MCF 10A (cell line): Measurements from ENCODE around the gene ARHGEF25. TPM values are rescaled to one million over a fixed set of nuclear protein-coding genes. Genes with fewer than 3 reads are reported as not detected.

ENCODE experiments used
- BruUV-seq: library from RNA; stranded (reverse); fragments of 400-500 nt; replicated peaks from 2 replicates; lab custom pipeline; 2021; lab: Mats Ljungman, UMichigan
- CTCF ChIA-PET: fragments of 300-600 bp; sonication (Branson Sonifier 250); formaldehyde crosslinking; extraction: SDS; loops from one replicate; lab custom pipeline; 2021; ENCODE audit warnings: antibody characterized with exemption, inconsistent platforms; lab: Yijun Ruan, JAX
- POLR2A ChIA-PET: fragments of 300-600, 350-650 bp; sonication (Branson Sonifier 250); formaldehyde crosslinking; extraction: SDS; loops from one replicate; lab custom pipeline; 2020; ENCODE audit warnings: antibody characterized with exemption, inconsistent platforms; lab: Yijun Ruan, JAX
- DNase-seq: peaks from one replicate; pipeline ENCODE4 v3.0.0-alpha.2; 2018; ENCODE audit not compliant: unreplicated experiment
- H3K27ac Mint-ChIP-seq: one replicate; pipeline ENCODE4 v1.8.0; 2022; ENCODE audit warnings: mild to moderate bottlenecking, low read depth, mixed read lengths; ENCODE audit not compliant: unreplicated experiment
- H3K27me3 Mint-ChIP-seq: one replicate; pipeline ENCODE4 v1.8.0; 2022; ENCODE audit warnings: mixed read lengths; ENCODE audit not compliant: insufficient read depth, unreplicated experiment
- H3K36me3 Mint-ChIP-seq: one replicate; pipeline ENCODE4 v1.8.0; 2022; ENCODE audit warnings: mild to moderate bottlenecking, moderate library complexity, mixed read lengths; ENCODE audit not compliant: insufficient read depth, unreplicated experiment
- H3K4me1 Mint-ChIP-seq: one replicate; pipeline ENCODE4 v1.8.0; 2022; ENCODE audit warnings: mixed read lengths; ENCODE audit not compliant: insufficient read depth, unreplicated experiment
- H3K4me3 Mint-ChIP-seq: one replicate; pipeline ENCODE4 v1.8.0; 2022; ENCODE audit warnings: mild to moderate bottlenecking, moderate library complexity, mixed read lengths; ENCODE audit not compliant: unreplicated experiment
- H3K9me3 Mint-ChIP-seq: one replicate; pipeline ENCODE4 v1.8.0; 2022; ENCODE audit warnings: mixed read lengths; ENCODE audit not compliant: unreplicated experiment
- intact Hi-C: fragments of 100-400 bp; cut with micrococcal nuclease; formaldehyde crosslinking; loops from 2 replicates; pipeline ENCODE4 v1.14.1; 2022
- total RNA-seq: library from RNA; stranded (reverse); gene quantifications from 2 replicates; pipeline ENCODE4 v1.2.3, GENCODE V29; 2022
- TF ChIP-seq, protein P1 (sequence below): fragments of 200-600 bp; IDR thresholded peaks from one replicate; pipeline ENCODE4 v1.8.0; 2022; ENCODE audit warnings: antibody characterized with exemption, mild to moderate bottlenecking; ENCODE audit not compliant: unreplicated experiment

Gene ARHGEF25
- total RNA-seq, 1 experiment from 2014 or later = 0.37 TPM

GRCh38 chr12:57592551-57593165, 18.6 kb upstream of the ARHGEF25 start:
- DNase-seq = no peak
- CTCF ChIA-PET = interaction anchor here (0.6 to 3.7 kb wide), 7 partner anchors 9 to 129 kb away, joined by 3 to 30 read pairs (median 3); no protein-coding TSS in a partner anchor
- TF ChIP-seq, protein P1, sequence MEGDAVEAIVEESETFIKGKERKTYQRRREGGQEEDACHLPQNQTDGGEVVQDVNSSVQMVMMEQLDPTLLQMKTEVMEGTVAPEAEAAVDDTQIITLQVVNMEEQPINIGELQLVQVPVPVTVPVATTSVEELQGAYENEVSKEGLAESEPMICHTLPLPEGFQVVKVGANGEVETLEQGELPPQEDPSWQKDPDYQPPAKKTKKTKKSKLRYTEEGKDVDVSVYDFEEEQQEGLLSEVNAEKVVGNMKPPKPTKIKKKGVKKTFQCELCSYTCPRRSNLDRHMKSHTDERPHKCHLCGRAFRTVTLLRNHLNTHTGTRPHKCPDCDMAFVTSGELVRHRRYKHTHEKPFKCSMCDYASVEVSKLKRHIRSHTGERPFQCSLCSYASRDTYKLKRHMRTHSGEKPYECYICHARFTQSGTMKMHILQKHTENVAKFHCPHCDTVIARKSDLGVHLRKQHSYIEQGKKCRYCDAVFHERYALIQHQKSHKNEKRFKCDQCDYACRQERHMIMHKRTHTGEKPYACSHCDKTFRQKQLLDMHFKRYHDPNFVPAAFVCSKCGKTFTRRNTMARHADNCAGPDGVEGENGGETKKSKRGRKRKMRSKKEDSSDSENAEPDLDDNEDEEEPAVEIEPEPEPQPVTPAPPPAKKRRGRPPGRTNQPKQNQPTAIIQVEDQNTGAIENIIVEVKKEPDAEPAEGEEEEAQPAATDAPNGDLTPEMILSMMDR = no peak
- Mint-ChIP-seq H3K27me3 (no peaks in the 10 kb centered on the region), H3K4me3 (peak overlapping the region; percentile 89), H3K4me1 (peaks cover 16% of the 10 kb centered on the region), H3K27ac (no peak overlapping the region), H3K36me3 (peaks cover 26% of the 10 kb centered on the region), H3K9me3 (no peaks in the 10 kb centered on the region)
- BruUV-seq = no TSS peak
- intact Hi-C loops = no loop called here
- POLR2A ChIA-PET = interaction anchor here (1.1 to 3.2 kb wide), 9 partner anchors 9 to 101 kb away, joined by 3 to 22 read pairs (median 10); partner anchors contain the start of genes DCTN2, DDIT3, MBD6 and OS9

DNA sequence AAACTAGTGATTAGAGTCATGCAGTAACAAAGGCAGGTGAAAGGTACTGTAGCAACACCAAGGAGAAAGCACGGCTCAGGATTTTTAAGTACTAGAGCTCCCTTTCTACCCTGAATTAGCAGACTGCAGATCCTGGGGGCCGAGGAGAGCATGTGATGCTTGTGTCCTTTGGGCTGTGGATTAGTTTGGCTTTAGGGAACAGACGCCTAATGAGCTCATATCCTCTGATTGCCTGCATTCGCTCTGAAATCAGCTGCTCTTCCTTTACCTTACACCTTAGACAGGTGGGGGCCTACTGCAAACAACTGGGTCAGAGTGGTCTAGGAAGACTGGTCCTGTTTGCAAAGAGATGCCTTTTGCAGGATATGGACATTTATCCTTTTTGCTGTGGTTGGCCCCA, 18.0 kb upstream of the ARHGEF25 start:
- TF ChIP-seq, protein P1 = no peak
- intact Hi-C loops = no loop called here
- ChIA-PET CTCF (interaction anchor here (0.5 to 3.7 kb wide), 8 partner anchors 9 to 132 kb away, joined by 3 to 30 read pairs (median 3); no protein-coding TSS in a partner anchor), POLR2A (interaction anchor here (1.1 to 3.2 kb wide), 8 partner anchors 10 to 100 kb away, joined by 3 to 22 read pairs (median 12); partner anchors contain the start of genes DCTN2, DDIT3, MBD6 and OS9)
- Mint-ChIP-seq H3K27ac (no peak overlapping the region), H3K36me3 (peaks cover 29% of the 10 kb centered on the region), H3K4me1 (peaks cover 16% of the 10 kb centered on the region), H3K4me3 (no peak overlapping the region), H3K27me3 (no peaks in the 10 kb centered on the region), H3K9me3 (no peaks in the 10 kb centered on the region)
- DNase-seq = no peak
- no TSS peak for BruUV-seq

DNA sequence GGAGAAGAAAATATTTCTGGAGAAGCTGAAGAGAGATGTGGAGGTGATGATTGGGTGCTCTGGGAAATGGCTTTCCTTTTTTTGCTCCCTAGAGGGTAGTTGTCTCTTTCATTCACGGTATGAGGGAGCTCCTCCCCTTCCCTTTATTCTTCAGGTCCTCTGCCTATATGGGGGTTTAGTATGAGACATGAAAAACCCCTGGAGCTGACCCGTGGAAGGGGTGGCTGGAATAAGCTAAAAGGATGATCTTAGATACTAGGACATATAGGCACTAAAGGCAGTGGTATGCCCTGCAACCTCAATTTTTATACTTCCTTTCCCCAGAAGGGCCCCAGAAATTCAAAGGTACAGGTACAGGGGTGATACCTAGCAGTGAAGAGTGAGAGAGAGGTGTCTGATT, 10.8 kb upstream of the ARHGEF25 start:
- intact Hi-C loops = no loop called here
- TF ChIP-seq, protein P1 = no peak
- Mint-ChIP-seq H3K9me3 (no peaks in the 10 kb centered on the region), H3K27ac (no peak overlapping the region), H3K36me3 (peaks cover 55% of the 10 kb centered on the region), H3K4me1 (peaks cover 13% of the 10 kb centered on the region), H3K4me3 (no peak overlapping the region), H3K27me3 (no peaks in the 10 kb centered on the region)
- DNase-seq = no peak
- POLR2A ChIA-PET = interaction anchor here (0.5 to 1.5 kb wide), 3 partner anchors 9 to 87 kb away, joined by 3 to 6 read pairs (median 3); partner anchors contain the start of gene PIP4K2C
- CTCF ChIA-PET = interaction anchor here (1.0 to 1.7 kb wide), 5 partner anchors 20 to 148 kb away, joined by 3 to 6 read pairs (median 5); partner anchors contain the start of genes B4GALNT1 and OS9
- BruUV-seq = no TSS peak

DNA sequence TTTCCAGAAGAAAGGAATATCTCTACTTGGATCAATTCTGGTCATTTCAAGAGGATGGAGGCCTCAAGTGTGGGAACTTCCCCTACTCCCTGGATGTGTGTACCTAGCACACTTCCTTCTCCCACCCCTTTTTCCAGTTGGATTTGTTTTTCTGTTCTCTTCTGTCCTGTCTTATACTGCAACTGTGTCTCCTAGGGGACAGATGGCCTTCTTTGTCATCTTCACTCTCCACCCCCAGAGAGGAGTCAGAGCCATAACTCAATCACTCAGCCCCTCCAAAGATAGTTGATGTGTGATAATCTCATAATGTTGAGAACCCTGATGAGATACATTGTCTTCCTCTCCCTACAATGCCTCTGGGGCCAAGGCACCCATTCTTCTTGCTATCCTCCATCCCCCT, 8.7 kb upstream of the ARHGEF25 start:
- H3K27me3 Mint-ChIP-seq = no peaks in the 10 kb centered on the region
- no peak overlapping the region for H3K4me3 Mint-ChIP-seq
- no peaks in the 10 kb centered on the region for H3K9me3 Mint-ChIP-seq
- peaks cover 13% of the 10 kb centered on the region for H3K4me1 Mint-ChIP-seq
- DNase-seq = no peak
- H3K36me3 Mint-ChIP-seq = peaks cover 35% of the 10 kb centered on the region
- POLR2A ChIA-PET = interaction anchor here (0.9 to 1.0 kb wide), 2 partner anchors 10 to 55 kb away, joined by 3 to 4 read pairs; partner anchors contain the start of gene DCTN2
- BruUV-seq = no TSS peak
- intact Hi-C loops = no loop called here
- H3K27ac Mint-ChIP-seq = no peak overlapping the region
- CTCF ChIA-PET = interaction anchor here (1.8 kb wide), 1 partner anchor 19 kb away, joined by 9 read pairs; no protein-coding TSS in a partner anchor
- TF ChIP-seq, protein P1 = no peak
